GM19023 (cell line): Measurements from ENCODE around the gene TTC38.

Experiments
- ATAC-seq: cut with Tn5 transposase; IDR thresholded peaks from one replicate; pipeline ENCODE4 v1.9.1; 2021; ENCODE audit warnings: mild to moderate bottlenecking, moderate library complexity; ENCODE audit not compliant: unreplicated experiment

TTC38 gene

DNA sequence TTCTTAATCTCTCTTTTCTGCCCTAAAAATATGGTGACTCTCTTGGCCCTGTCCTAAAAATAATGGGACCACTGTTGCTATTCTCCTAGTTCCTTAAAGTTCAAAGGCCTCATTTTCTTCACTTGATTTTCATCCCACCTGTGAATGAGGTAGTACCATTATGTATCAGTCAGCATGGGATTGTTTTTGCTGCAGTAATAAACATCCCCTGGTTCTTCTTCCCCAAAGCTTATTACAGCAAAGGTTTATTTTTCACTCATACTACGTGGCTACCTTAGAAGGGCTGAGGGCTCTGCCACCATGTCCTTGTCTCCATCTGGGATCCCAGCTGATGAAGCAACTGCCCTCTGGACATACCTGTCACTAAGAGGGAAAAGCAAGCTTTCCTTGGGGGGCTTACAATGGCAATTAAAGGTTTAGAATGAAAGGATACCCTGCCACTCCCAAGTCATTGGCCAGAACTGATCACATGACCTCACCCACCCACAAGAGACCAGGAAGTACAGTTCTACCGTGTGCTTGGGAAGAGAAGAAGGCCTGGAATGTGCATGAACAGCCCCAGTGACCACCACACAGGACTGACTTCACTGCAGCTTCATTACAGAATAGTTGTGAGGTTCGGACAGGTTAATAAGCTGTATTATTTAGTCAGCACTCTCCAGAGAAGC is 7.8 kb downstream of the TTC38 start:
- no peak for ATAC-seq

DNA sequence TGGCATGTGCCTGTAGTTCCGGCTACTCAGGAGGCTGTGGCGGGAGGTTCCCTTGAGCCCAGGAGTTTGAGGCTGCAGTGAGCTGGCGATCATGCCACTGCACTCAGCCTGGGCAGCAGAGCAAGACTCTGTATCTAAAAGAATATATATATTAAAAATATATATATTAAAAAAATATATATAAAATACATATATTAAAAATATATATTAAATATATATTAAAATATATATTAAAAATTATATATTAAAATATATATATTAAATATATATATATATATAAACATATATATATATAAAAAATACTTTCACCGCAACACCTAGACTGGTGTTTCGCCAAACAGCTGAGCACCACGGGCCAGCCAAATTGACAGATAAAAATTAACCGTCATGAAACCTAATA is 8.8 kb downstream of the TTC38 start:
- no peak for ATAC-seq

- ATAC-seq: no peak
Measured at GRCh38 chr22:46278656-46279645, 11.1 kb downstream of the TTC38 start.

DNA sequence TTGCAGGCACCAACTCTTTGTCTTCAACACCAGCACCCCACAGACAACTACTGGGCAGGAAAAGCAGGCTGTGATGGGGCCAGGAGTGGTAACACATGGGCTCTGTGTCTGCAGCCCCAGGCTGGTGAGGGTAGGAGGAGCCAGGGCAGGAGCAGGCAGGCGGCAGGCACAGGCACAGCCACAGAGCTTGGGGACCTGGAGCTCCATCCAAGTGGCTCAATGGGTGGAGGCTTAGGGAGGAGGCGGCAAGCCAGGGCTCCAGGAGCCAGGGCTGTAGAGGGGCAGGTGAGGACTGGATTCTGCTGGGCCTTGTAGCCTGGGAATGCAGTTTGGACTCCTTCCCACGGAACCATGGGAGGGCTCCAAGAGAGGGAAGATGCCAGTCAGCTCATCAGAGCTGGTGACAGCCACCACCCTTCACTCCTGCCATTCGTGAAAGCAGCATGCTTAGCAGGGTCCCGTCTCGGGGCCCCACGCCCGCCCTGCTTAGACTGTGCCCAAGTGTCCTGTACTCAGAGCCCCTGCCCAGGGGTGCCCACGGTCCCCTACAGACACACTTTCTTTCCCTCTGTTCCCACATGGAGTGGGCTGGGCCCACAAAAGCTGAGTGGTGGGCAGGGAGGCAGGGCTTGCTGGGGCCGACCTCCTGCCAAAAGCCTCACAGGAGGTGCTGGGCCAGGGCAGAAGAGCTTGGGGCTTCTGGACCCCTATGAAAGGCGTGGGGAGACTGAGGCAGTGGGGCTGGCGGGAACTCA is 12.4 kb downstream of the TTC38 start:
- no peak for ATAC-seq

GRCh38 chr22:46280999-46281623 is 13.3 kb downstream of the TTC38 start:
- no peak for ATAC-seq

DNA sequence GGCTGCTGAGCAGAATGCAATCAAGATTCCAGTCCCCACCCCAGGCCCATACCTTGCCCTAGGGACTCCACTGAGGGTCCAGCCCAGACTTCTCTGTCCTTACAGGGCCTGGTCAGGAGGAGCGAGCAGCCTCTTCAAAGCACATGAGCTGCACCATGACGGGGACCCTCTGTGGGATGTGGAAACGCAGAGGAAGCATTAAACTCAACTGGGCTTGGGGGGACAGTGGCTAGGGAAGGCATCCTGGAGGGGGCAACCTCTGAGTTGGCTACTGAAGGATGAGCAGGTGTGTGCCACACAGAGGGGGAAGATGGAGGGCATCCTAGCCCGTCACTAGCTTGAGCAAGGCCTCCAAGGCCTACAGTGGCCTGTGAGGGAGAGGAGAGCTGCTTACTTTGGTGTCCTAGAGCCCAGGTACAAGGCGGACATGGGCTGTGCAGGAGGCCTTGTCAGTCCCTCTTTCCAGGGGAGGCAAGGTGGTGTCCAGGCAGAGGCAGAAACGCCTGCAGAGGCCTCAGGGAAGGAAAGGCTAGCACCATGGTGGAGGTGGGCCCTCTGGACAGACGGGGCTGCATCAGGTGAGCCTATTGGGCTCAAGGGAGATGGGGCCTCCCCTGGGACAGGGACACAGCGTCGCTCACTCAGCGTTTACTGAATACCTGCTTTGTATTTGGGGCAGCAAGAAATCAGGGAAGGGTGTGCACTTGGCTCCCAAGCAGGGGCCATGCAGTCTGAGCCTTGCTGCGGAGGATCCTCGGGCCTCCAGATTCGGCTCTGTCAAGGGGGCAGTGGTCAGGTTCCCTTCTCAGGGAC is 14.3 kb downstream of the TTC38 start:
- ATAC-seq: no peak

DNA sequence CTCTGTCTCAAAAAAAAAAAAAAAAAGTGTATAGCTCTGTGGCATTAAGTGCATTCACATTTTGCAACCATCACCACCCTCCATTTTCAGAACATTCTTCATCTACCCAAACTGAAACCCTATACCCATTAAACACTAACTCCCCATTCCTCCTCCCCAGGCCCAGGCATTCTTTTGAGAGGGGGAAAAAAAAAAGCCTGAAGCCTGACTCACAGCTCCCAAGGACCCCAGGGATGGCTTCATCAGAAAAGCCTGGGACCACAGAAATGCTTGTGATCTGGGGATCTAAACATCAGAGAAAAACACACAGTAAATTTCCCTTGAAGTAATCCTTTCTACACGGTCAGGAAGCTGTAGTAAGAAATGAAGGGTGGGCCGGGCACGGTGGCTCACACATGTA is 18.2 kb downstream of the TTC38 start:
- no peak for ATAC-seq

DNA sequence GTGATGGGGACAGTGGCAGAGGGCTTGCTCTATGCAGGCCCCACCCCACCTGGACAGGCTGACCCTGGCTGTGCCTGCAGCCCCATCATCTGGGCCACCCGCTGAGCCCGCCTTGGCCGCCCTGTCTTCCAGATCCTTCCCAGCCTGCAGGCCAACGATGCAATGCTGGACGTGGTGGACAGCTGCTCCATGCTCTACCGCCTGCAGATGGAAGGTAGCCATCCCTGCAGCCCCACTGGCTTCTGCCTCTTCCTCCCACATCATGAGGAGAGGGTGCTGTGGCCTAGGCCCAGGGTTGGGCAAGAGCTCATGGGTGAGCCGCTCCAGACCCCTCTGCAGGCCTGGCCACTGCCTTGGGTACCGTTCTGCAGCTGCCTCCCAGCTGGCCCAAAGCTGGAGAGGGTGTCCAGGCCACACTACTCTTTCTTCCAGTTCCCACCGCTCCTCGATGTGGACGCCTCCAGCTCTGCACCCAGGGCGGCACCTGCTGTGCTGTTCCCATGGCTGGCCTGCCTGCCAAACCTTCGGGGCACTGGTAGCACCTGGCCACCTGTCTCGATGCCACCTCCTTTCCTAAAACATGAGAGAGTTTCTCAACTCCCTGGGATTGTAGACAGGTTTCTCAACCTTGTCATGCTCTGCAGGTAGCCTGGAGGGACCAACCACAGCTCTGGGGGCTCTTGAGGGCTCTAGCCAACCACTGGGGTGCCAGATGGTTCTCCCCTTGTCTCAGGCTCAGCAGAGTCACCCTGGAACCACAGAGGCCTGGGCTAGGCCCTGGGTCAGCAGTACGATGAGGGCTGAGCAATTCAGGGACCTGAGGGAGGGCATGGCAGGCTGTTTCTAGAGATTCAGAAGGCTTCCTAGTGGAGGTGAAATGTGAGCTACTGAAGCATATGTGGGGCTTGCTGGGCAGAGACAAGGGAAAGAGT is 19.4 kb downstream of the TTC38 start:
- no peak for ATAC-seq

- ATAC-seq: peak; percentile 73
Measured at GRCh38 chr22:46287873-46288751, 20.3 kb downstream of the TTC38 start.

GRCh38 chr22:46288846-46289243 is 21.0 kb downstream of the TTC38 start:
- ATAC-seq: no peak

DNA sequence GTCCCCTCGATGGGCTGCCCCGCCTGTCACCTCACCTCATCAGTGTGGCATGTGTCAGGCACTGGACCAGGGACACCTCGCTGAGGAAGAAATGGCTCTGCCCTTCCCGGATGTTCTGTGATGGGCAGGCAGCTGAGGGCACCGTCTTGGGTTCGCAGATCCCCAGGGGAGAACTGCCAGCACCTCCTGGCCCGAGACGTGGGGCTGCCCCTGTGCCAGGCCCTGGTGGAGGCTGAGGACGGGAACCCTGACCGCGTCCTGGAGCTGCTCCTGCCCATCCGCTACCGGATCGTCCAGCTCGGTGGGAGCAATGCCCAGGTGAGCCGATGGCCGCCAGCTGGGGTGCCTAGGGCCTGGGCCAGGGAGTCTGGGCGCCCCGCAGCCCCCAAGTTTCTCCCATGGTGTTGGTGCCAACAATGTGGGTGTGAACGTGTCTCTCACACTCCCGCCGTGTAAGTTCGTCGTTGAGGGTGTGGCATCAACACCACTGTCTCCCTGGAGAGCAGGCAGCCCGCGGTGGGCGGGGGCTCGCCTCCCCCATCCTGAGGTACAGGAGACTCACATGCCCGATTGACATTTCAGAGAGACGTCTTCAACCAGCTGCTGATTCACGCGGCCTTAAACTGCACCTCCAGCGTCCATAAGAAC is 21.6 kb downstream of the TTC38 start:
- no peak for ATAC-seq

GRCh38 chr22:46290121-46290842 is 22.5 kb downstream of the TTC38 start:
- no peak for ATAC-seq

GRCh38 chr22:46290843-46291785 is 23.3 kb downstream of the TTC38 start:
- no peak for ATAC-seq

DNA sequence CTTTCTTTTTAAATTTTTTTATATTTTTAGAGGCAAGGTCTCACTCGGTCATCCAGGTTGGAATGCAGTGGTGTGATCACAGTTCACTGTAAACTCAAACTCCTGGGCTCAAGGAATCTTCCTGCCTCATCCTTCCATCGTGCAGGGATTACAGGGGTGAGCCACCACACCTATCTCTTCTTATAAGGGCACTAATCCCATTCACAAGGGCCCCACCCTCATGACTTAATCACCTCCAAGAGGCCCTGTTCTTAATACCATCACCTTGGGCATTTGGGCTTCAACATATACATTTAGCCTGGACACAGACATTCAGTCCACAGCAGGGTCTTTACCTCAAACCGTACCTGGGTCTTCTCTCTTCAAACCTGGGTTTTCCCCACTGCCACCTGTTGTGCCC is 24.4 kb downstream of the TTC38 start:
- ATAC-seq: no peak

DNA sequence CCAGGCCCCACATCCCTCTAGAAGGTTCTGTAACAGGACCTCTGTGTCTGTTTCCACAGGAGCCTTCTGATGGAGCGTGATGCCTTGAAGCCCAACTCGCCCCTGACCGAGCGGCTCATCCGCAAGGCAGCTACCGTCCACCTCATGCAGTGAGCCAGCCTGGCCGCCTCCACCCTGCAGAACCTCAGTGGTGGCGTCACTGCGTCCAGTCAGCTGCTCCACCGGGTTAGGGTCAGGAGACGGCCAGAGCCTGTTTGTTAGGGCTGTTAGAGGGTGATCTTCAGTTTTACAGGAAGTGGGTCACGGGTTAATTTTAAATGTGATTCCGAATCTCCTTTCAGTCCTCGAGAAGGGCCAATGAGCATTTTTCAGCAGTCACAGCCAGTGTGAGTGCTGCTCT is 24.9 kb downstream of the TTC38 start:
- no peak for ATAC-seq
